Measurements from ENCODE around the gene ENOX1. TPM values are rescaled to one million over a fixed set of nuclear protein-coding genes. Genes with fewer than 3 reads are reported as not detected.

Gene ENOX1
- total RNA-seq, 1 donor, result 2.2 TPM

- DNase-seq (ENCODE audit: low read depth), result no peak
- TF ChIP-seq CTCF (IDR thresholded peaks at IDR 0.05; ENCODE audit: insufficient read depth, low read depth, low read length), result no peak
- H3K4me3 ChIP-seq (ENCODE audit: low read depth, low read length), result no peak overlapping the region
These were observed 243.4 kb downstream of the ENOX1 start for GRCh38 chr13:43543331-43543730.

- H3K4me3 ChIP-seq (ENCODE audit: low read depth, low read length), result no peak overlapping the region
- no peak for TF ChIP-seq CTCF (IDR thresholded peaks at IDR 0.05; ENCODE audit: insufficient read depth, low read depth, low read length)
- peak; percentile 55 for DNase-seq (ENCODE audit: low read depth)
These were observed 249.6 kb downstream of the ENOX1 start for GRCh38 chr13:43537124-43537523.

- DNase-seq (ENCODE audit: low read depth), result no peak
- H3K4me3 ChIP-seq (ENCODE audit: low read depth, low read length), result no peak overlapping the region
- no peak for TF ChIP-seq CTCF (IDR thresholded peaks at IDR 0.05; ENCODE audit: insufficient read depth, low read depth, low read length)
These were observed 257.0 kb downstream of the ENOX1 start for GRCh38 chr13:43529796-43530195.

- TF ChIP-seq CTCF (IDR thresholded peaks at IDR 0.05; ENCODE audit: insufficient read depth, low read depth, low read length), result no peak
- peak overlapping the region; percentile 1 for H3K4me3 ChIP-seq (ENCODE audit: low read depth, low read length)
- peak; percentile 80 for DNase-seq (ENCODE audit: low read depth)
These were observed 257.8 kb downstream of the ENOX1 start for GRCh38 chr13:43528992-43529391.

GRCh38 chr13:43522788-43523187 is 264.0 kb downstream of the ENOX1 start:
- TF ChIP-seq CTCF (IDR thresholded peaks at IDR 0.05; ENCODE audit: insufficient read depth, low read depth, low read length), result no peak
- H3K4me3 ChIP-seq (ENCODE audit: low read depth, low read length), result no peak overlapping the region
- peak; percentile 64 for DNase-seq (ENCODE audit: low read depth)

GRCh38 chr13:43520351-43520750 is 266.4 kb downstream of the ENOX1 start:
- no peak overlapping the region for H3K4me3 ChIP-seq (ENCODE audit: low read depth, low read length)
- no peak for TF ChIP-seq CTCF (IDR thresholded peaks at IDR 0.05; ENCODE audit: insufficient read depth, low read depth, low read length)
- DNase-seq (ENCODE audit: low read depth), result peak; percentile 50

GRCh38 chr13:43518833-43519232 is 267.9 kb downstream of the ENOX1 start:
- no peak for DNase-seq (ENCODE audit: low read depth)
- no peak for TF ChIP-seq CTCF (IDR thresholded peaks at IDR 0.05; ENCODE audit: insufficient read depth, low read depth, low read length)
- no peak overlapping the region for H3K4me3 ChIP-seq (ENCODE audit: low read depth, low read length)
